Measurements from ENCODE around the gene FLT1. TPM values are rescaled to one million over a fixed set of nuclear protein-coding genes. Genes with fewer than 3 reads are reported as not detected.

The FLT1 gene
- total RNA-seq, 1 experiment from 2014 or later, result 0.25 TPM

GRCh38 chr13:28457521-28457920, 37.4 kb downstream of the FLT1 start:
- POLR2A ChIA-PET, result no interaction called here
- Histone ChIP-seq H2AFZ (ENCODE audit: low read depth, low read length, poor library complexity, severe bottlenecking) (no peak overlapping the region), H3K27ac (ENCODE audit: low read depth, low read length) (no peak overlapping the region), H3K9ac (ENCODE audit: low read length) (no peak overlapping the region), H3K9me3 (ENCODE audit: control insufficient read depth in 1 of 2, insufficient read depth in 1 of 2, low read depth in 1 of 2, low read length in 2 of 2) (no peaks in the 10 kb centered on the region), H3K4me3 (replicated peaks in 1 of 2; ENCODE audit: low read depth in 1 of 2, low read length in 2 of 2) (no peak overlapping the region), H3K4me2 (ENCODE audit: low read length) (no peak overlapping the region), H3K27me3 (ENCODE audit: insufficient read depth, low read length) (0 out of 2 replicates have a peak, but pooled peaks cover 3% of the 10 kb centered on the region), H3K4me1 (ENCODE audit: control insufficient read depth in 1 of 2, insufficient read depth in 2 of 2, low read length in 2 of 2) (no peaks in the 10 kb centered on the region), H3K9me2 (ENCODE audit: insufficient read depth) (no peaks in the 10 kb centered on the region), H4K20me1 (ENCODE audit: insufficient read depth) (no peaks in the 10 kb centered on the region), H3K36me3 (ENCODE audit: control insufficient read depth in 1 of 2, insufficient read depth in 2 of 2, low read length in 2 of 2) (no peaks in the 10 kb centered on the region), H3K79me2 (ENCODE audit: insufficient read depth, low read length) (no peaks in the 10 kb centered on the region)
- TF ChIP-seq EZH2 (IDR thresholded peaks at IDR 0.05), result no peak
- no peak for TF ChIP-seq EZH2phosphoT487 (IDR thresholded peaks at IDR 0.05; ENCODE audit: borderline replicate concordance)
- TF ChIP-seq, protein P1, sequence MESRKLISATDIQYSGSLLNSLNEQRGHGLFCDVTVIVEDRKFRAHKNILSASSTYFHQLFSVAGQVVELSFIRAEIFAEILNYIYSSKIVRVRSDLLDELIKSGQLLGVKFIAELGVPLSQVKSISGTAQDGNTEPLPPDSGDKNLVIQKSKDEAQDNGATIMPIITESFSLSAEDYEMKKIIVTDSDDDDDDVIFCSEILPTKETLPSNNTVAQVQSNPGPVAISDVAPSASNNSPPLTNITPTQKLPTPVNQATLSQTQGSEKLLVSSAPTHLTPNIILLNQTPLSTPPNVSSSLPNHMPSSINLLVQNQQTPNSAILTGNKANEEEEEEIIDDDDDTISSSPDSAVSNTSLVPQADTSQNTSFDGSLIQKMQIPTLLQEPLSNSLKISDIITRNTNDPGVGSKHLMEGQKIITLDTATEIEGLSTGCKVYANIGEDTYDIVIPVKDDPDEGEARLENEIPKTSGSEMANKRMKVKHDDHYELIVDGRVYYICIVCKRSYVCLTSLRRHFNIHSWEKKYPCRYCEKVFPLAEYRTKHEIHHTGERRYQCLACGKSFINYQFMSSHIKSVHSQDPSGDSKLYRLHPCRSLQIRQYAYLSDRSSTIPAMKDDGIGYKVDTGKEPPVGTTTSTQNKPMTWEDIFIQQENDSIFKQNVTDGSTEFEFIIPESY (IDR thresholded peaks at IDR 0.05; ENCODE audit: extremely low read depth, insufficient replicate concordance, low read length), result no peak
- no peak for TF ChIP-seq TCF7L2 (IDR thresholded peaks at IDR 0.05; ENCODE audit: borderline replicate concordance, extremely low read depth, insufficient read depth, insufficient read length)
- TF ChIP-seq ZNF274 (IDR thresholded peaks at IDR 0.05; ENCODE audit: low read depth, low read length), result no peak
- TF ChIP-seq SRF (IDR thresholded peaks at IDR 0.05; ENCODE audit: low read depth), result no peak
- TF ChIP-seq JUND (IDR thresholded peaks at IDR 0.05), result no peak
- TF ChIP-seq MAX (IDR thresholded peaks at IDR 0.05), result no peak
- no peak for TF ChIP-seq CEBPB (IDR thresholded peaks at IDR 0.05; ENCODE audit: low read depth)
- no peak for TF ChIP-seq RAD21 (IDR thresholded peaks at IDR 0.05; ENCODE audit: low read depth)
- TF ChIP-seq, protein P2, sequence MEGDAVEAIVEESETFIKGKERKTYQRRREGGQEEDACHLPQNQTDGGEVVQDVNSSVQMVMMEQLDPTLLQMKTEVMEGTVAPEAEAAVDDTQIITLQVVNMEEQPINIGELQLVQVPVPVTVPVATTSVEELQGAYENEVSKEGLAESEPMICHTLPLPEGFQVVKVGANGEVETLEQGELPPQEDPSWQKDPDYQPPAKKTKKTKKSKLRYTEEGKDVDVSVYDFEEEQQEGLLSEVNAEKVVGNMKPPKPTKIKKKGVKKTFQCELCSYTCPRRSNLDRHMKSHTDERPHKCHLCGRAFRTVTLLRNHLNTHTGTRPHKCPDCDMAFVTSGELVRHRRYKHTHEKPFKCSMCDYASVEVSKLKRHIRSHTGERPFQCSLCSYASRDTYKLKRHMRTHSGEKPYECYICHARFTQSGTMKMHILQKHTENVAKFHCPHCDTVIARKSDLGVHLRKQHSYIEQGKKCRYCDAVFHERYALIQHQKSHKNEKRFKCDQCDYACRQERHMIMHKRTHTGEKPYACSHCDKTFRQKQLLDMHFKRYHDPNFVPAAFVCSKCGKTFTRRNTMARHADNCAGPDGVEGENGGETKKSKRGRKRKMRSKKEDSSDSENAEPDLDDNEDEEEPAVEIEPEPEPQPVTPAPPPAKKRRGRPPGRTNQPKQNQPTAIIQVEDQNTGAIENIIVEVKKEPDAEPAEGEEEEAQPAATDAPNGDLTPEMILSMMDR (IDR thresholded peaks at IDR 0.05 in 2 of 3, conservative IDR thresholded peaks at IDR 0.05 in 1 of 3; ENCODE audit: borderline replicate concordance in 1 of 3, insufficient read depth in 1 of 3, low read depth in 2 of 3, low read length in 2 of 3), result no peak
- no peak for TF ChIP-seq POLR2A (IDR thresholded peaks at IDR 0.05; ENCODE audit: borderline replicate concordance, extremely low read depth, insufficient read depth, insufficient read length)
- TF ChIP-seq POLR2AphosphoS5 (IDR thresholded peaks at IDR 0.05; ENCODE audit: low read depth, low read length), result no peak
- TF ChIP-seq SIN3A (IDR thresholded peaks at IDR 0.05; ENCODE audit: low read depth), result no peak
- no peak for TF ChIP-seq EGR1 (IDR thresholded peaks at IDR 0.05; ENCODE audit: low read depth)
- TF ChIP-seq, protein P3, sequence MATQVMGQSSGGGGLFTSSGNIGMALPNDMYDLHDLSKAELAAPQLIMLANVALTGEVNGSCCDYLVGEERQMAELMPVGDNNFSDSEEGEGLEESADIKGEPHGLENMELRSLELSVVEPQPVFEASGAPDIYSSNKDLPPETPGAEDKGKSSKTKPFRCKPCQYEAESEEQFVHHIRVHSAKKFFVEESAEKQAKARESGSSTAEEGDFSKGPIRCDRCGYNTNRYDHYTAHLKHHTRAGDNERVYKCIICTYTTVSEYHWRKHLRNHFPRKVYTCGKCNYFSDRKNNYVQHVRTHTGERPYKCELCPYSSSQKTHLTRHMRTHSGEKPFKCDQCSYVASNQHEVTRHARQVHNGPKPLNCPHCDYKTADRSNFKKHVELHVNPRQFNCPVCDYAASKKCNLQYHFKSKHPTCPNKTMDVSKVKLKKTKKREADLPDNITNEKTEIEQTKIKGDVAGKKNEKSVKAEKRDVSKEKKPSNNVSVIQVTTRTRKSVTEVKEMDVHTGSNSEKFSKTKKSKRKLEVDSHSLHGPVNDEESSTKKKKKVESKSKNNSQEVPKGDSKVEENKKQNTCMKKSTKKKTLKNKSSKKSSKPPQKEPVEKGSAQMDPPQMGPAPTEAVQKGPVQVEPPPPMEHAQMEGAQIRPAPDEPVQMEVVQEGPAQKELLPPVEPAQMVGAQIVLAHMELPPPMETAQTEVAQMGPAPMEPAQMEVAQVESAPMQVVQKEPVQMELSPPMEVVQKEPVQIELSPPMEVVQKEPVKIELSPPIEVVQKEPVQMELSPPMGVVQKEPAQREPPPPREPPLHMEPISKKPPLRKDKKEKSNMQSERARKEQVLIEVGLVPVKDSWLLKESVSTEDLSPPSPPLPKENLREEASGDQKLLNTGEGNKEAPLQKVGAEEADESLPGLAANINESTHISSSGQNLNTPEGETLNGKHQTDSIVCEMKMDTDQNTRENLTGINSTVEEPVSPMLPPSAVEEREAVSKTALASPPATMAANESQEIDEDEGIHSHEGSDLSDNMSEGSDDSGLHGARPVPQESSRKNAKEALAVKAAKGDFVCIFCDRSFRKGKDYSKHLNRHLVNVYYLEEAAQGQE (IDR thresholded peaks at IDR 0.05; ENCODE audit: low read depth), result no peak
- no peak for TF ChIP-seq ATF3 (IDR thresholded peaks at IDR 0.05)
- DNase-seq (ENCODE audit: low read depth, low spot score), result no peak
- CTCF ChIA-PET, result no interaction called here
- intact Hi-C loops (cut with micrococcal nuclease), result no loop called here
- RAD21 ChIA-PET (ENCODE audit: low non-redundant PET in 1 of 2, low total read pairs in 2 of 2, uncharacterized antibody in 2 of 2, unreplicated experiment in 2 of 2), result no interaction called here
- no TSS peak for BruUV-seq (replicated peaks)
- no peak for ATAC-seq
